Adipocyte (in vitro differentiated cells): ENCODE data around the gene PRELID2.
A peak's percentile ranks its signal among the peaks of the same experiment; 100 is the strongest.
"Not testable (repeated sequence)": the region's sequence is repeated elsewhere in the genome, so short reads cannot be mapped to it uniquely, and the experiment has no call there.

ENCODE experiments used
- DNase-seq: peaks from one replicate; pipeline ENCODE4 v3.0.0-alpha.2; 2015; ENCODE audit warnings: low read depth
- H3K27me3 ChIP-seq: replicated peaks from 2 replicates; pipeline ENCODE4 v1.7.0; 2013; ENCODE audit warnings: mild to moderate bottlenecking, low read length, moderate library complexity; ENCODE audit not compliant: control insufficient read depth, insufficient read depth
- H3K36me3 ChIP-seq: 2 replicates; pipeline ENCODE4 v1.7.0; 2013; ENCODE audit warnings: low read length, mild to moderate bottlenecking, moderate library complexity; ENCODE audit not compliant: control insufficient read depth, insufficient read depth, severe bottlenecking
- H3K4me1 ChIP-seq: 2 replicates; pipeline ENCODE4 v1.7.0; 2013; ENCODE audit warnings: mild to moderate bottlenecking, low read length, moderate library complexity; ENCODE audit not compliant: control insufficient read depth, insufficient read depth
- H3K4me3 ChIP-seq: 2 replicates; pipeline ENCODE4 v1.7.0; 2013; ENCODE audit warnings: mild to moderate bottlenecking, low read length, moderate library complexity
- H3K9ac ChIP-seq: 2 replicates; pipeline ENCODE4 v1.7.0; 2013; ENCODE audit warnings: mild to moderate bottlenecking, low read length, moderate library complexity
- H3K9me3 ChIP-seq: 2 replicates; pipeline ENCODE4 v1.7.0; 2013; ENCODE audit warnings: mild to moderate bottlenecking, low read length, moderate library complexity; ENCODE audit not compliant: control insufficient read depth

PRELID2 gene

GRCh38 chr5:145739843-145740242, 95.3 kb downstream of the PRELID2 start:
- H3K4me3 ChIP-seq = no peak overlapping the region
- H3K9ac ChIP-seq = no peak overlapping the region
- H3K27me3 ChIP-seq = no peaks in the 10 kb centered on the region
- H3K9me3 ChIP-seq = peaks cover 8% of the 10 kb centered on the region
- no peaks in the 10 kb centered on the region for H3K36me3 ChIP-seq
- H3K4me1 ChIP-seq = no peaks in the 10 kb centered on the region
- DNase-seq = no peak

- H3K4me3 ChIP-seq = no peak overlapping the region
- no peaks in the 10 kb centered on the region for H3K36me3 ChIP-seq
- no peak overlapping the region for H3K9ac ChIP-seq
Measured at GRCh38 chr5:145738227-145738626, 96.9 kb downstream of the PRELID2 start.

GRCh38 chr5:145737578-145737977, 97.6 kb downstream of the PRELID2 start:
- peaks cover 8% of the 10 kb centered on the region for H3K9me3 ChIP-seq
- H3K4me1 ChIP-seq = no peaks in the 10 kb centered on the region
- H3K9ac ChIP-seq = no peak overlapping the region
- no peak for DNase-seq
- H3K36me3 ChIP-seq = no peaks in the 10 kb centered on the region
- no peaks in the 10 kb centered on the region for H3K27me3 ChIP-seq
- no peak overlapping the region for H3K4me3 ChIP-seq

More at GRCh38 chr5:145738227-145738626, 96.9 kb downstream of the PRELID2 start:
- Histone ChIP-seq H3K9me3 (peaks cover 8% of the 10 kb centered on the region), H3K27me3 (no peaks in the 10 kb centered on the region), H3K4me1 (no peaks in the 10 kb centered on the region)
- no peak for DNase-seq

- H3K9ac ChIP-seq, H3K27me3 ChIP-seq, DNase-seq, H3K4me1 ChIP-seq, H3K36me3 ChIP-seq, H3K4me3 ChIP-seq: not testable (repeated sequence)
- H3K9me3 ChIP-seq = peaks cover 58% of the 10 kb centered on the region
Measured at GRCh38 chr5:145729956-145730355, 105.2 kb downstream of the PRELID2 start.

- no peaks in the 10 kb centered on the region for H3K36me3 ChIP-seq
- H3K4me3 ChIP-seq = no peak overlapping the region
- H3K9ac ChIP-seq = no peak overlapping the region
- no peaks in the 10 kb centered on the region for H3K27me3 ChIP-seq
- peaks cover 26% of the 10 kb centered on the region for H3K9me3 ChIP-seq
- H3K4me1 ChIP-seq = no peaks in the 10 kb centered on the region
- DNase-seq = no peak
Measured at GRCh38 chr5:145723516-145723915, 111.6 kb downstream of the PRELID2 start.

GRCh38 chr5:145718956-145719355, 116.2 kb downstream of the PRELID2 start:
- H3K4me1 ChIP-seq = peaks cover 4% of the 10 kb centered on the region
- H3K9me3 ChIP-seq = no peaks in the 10 kb centered on the region
- peak; percentile 69 for DNase-seq
- no peak overlapping the region for H3K9ac ChIP-seq
- H3K36me3 ChIP-seq = no peaks in the 10 kb centered on the region
- no peak overlapping the region for H3K4me3 ChIP-seq
- H3K27me3 ChIP-seq = no peaks in the 10 kb centered on the region

- no peak overlapping the region for H3K4me3 ChIP-seq
- DNase-seq = no peak
- H3K9ac ChIP-seq = no peak overlapping the region
- no peaks in the 10 kb centered on the region for H3K9me3 ChIP-seq
- peaks cover 5% of the 10 kb centered on the region for H3K4me1 ChIP-seq
- H3K36me3 ChIP-seq = no peaks in the 10 kb centered on the region
- no peaks in the 10 kb centered on the region for H3K27me3 ChIP-seq
Measured at GRCh38 chr5:145715412-145715811, 119.7 kb downstream of the PRELID2 start.

GRCh38 chr5:145712245-145712644, 122.9 kb downstream of the PRELID2 start:
- H3K9ac ChIP-seq = no peak overlapping the region
- no peaks in the 10 kb centered on the region for H3K36me3 ChIP-seq
- H3K9me3 ChIP-seq = no peaks in the 10 kb centered on the region
- H3K4me1 ChIP-seq = peaks cover 5% of the 10 kb centered on the region
- H3K4me3 ChIP-seq = no peak overlapping the region
- no peaks in the 10 kb centered on the region for H3K27me3 ChIP-seq
- no peak for DNase-seq

- H3K9ac ChIP-seq = no peak overlapping the region
Measured at GRCh38 chr5:145711417-145711816, 123.7 kb downstream of the PRELID2 start.

More at GRCh38 chr5:145711417-145711816, 123.7 kb downstream of the PRELID2 start:
- Histone ChIP-seq H3K9me3 (no peaks in the 10 kb centered on the region), H3K4me1 (peaks cover 5% of the 10 kb centered on the region), H3K27me3 (no peaks in the 10 kb centered on the region), H3K4me3 (no peak overlapping the region), H3K36me3 (no peaks in the 10 kb centered on the region)
- no peak for DNase-seq
